Erythroblast (primary cell): ENCODE results near the gene ACSL6.

Experiments used
- DNase-seq, 2 experiments: peaks; one replicate each; lab custom pipeline; 2025; lab: John Stamatoyannopoulos, UW
- GATA1 ChIP-seq: IDR thresholded peaks from 2 replicates; pipeline ENCODE4 v1.6.1; 2011; ENCODE audit warnings: low read depth, mild to moderate bottlenecking, control low read depth, low read length, moderate library complexity
- POLR2A ChIP-seq: IDR thresholded peaks from 2 replicates; pipeline ENCODE4 v1.6.1; 2011; ENCODE audit warnings: mild to moderate bottlenecking, low read length

ACSL6 gene

DNA sequence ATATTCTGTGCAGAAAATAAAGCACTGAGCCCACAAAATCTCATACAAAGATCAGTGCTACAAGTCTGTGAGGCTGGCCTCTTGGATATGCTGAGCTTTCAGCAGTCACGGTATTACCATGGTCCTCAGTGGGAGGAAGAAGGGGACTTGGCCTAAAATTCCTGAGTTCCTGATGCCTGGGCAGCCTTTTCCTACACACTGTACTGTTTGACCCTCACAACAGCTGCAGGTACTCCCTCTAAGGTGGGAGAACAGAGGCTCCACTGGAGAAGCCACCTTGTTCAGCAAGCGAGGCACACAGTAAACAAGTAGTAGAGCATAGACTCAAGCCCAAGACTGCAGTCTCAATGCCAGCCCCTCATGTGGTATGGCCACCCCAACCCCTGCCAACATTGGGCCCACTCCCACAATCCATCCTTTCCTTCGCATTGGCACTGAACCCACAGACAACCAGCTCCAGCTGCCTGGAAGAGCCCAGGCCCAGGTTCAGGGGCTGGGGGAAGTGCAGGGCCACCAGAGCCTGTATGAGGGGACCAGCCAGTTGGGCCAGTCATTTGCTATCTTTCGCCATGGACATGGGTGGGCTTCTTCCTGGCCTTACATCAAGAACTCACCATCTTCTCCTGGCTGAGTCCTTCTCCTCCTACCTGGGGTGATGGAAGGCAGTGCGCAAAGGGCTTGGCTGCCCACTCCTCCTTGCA lies 14.3 kb downstream of the ACSL6 start:
- no peak for TF ChIP-seq GATA1
- no peak for TF ChIP-seq POLR2A
- DNase-seq: peak in 1 of 2 experiments; percentile 34

GRCh38 chr5:131996210-131997025 lies 15.0 kb downstream of the ACSL6 start:
- peak; percentile 85 to 93 for DNase-seq
- TF ChIP-seq GATA1 (no peak), POLR2A (no peak)

DNA sequence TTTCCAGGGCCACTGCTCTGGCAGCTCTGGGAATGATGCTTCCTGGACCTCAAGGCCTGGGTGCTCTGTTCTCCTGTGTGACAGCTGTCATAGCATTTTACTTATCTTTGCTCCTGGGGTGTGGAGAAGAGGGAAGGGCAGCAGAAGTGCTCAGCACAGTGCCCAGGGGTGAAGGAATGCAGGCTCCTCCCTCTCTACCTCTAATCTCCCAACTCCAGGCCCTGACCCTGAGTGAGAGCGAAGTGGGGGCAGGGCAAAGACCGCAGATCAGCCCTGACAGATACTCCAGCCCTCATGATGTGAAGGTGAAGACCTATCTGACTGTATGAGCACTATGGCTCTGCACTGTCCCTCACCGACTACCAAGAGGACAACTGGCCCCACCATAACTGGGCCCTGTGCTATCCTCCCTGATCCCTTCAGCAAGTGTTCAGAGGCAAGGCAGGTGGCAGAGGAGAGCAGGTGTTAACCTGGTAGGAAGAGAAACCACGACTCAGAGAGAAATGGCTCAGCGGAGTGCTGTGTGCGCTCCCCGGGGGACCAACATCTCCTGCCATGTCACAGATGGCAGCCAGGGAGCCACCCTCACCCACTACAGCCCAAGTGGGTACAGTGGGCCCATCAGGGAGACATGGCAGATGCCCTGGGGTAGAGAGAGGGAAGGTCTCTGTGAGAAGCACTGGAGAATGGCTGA lies 16.8 kb downstream of the ACSL6 start:
- TF ChIP-seq POLR2A (no peak), GATA1 (peak; percentile 48)
- DNase-seq: peak; percentile 95 to 98

- DNase-seq: peak in 1 of 2 experiments; percentile 59
- TF ChIP-seq GATA1 (no peak), POLR2A (no peak)
Observed at GRCh38 chr5:131994090-131994489, 17.4 kb downstream of the ACSL6 start.

GRCh38 chr5:131993676-131994075 lies 17.8 kb downstream of the ACSL6 start:
- DNase-seq: peak; percentile 73 to 77
- TF ChIP-seq GATA1: no peak
- TF ChIP-seq POLR2A: no peak

GRCh38 chr5:131992370-131992769 lies 19.1 kb downstream of the ACSL6 start:
- no peak for TF ChIP-seq GATA1
- DNase-seq: no peak

GRCh38 chr5:131991593-131992324 lies 19.7 kb downstream of the ACSL6 start:
- no peak for TF ChIP-seq POLR2A
- TF ChIP-seq GATA1: no peak
- DNase-seq: no peak

DNA sequence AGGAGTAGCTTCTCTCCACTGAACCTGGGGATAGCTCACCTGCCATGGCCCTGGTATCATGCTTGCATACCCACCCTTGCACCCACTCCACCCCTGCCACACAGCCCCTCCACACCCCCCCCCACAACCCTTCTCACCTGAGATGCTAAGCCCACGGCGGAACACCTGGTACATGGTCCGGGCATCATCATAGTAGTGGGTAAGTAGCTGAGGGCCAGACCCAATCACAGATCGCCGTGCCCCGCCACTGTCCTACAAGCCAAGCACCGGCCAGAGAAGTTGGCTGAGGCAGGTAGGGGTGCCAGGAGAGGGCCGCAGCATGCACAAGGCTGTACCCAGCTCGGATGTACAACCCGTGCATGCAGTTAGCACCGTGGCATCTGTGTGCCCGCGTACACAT lies 20.7 kb downstream of the ACSL6 start:
- DNase-seq: no peak
- no peak for TF ChIP-seq GATA1
- no peak for TF ChIP-seq POLR2A

DNA sequence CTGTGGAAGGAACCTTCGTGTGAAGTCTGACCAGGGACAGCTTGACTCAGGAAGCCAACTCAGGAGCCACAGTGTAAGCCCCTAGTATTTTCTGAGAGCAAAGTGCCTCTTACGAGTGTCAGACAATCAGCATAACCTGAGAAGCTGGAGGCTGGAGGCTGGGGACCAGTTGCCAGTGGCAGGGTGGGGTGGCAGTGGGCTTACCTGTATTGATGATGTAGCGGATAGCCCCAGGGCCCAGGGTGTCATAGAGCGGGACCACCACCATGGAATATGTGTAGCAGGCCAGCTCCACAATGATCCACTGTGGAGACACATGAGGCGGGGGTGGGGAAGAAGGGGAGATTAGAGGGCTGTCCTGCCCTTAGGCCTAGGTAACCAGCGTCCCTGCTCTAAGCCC lies 22.9 kb downstream of the ACSL6 start:
- DNase-seq: no peak
- TF ChIP-seq GATA1 (no peak), POLR2A (no peak)

DNA sequence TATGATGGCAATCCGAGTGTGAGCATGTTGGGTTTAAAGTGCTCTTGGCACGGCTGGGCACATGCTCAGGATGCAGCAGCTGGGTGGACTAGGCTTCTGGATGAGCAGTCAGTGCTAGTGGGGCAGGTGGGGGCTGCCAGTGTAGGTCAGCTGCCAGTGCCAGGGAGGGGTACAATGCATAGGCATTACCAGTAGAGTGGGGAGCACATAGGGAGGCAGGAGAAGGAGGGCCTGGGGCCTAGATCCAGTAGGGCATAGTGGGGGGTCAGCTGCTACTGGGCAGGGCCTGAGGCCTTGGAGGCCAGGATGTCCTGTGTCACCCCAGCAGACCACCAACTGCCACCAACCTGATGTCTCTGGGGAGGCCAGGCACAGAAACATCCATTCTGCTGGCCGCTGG lies 24.2 kb downstream of the ACSL6 start:
- no peak for DNase-seq

DNA sequence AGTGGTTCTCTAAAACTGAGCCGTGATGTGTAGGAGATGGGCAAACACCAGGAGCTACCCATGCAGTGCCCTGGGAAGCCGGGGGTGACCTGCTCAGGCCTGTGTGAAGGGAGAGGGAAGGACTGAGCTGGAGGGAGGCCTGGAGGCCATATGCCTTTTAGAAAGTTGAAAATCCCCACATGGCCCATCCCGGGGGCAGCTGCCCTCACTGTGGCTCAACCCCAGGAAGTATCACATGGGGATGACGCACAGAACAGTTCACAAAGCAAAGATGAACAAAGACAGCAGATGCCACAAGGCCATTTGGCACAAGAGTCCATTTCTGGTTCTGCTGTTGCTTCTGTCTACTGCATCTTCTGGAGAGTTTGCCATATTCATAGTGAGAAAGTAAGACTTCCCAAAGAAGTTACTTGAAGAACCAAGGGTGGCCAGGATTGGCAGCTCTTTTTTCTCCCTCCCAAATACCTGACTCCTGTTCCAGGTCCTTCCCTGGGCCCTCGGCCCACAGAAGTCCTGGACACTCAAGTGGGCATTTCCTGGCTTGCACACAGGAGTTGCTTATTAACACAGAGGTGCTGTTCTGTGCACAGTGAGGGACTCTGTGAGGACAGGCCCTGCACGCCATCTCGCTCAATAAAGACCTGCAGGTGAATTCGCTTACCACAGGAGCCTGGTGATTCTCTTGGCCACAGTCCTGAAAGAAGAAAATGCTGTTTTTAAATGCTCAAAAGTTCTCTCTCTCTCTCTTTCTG lies 25.1 kb downstream of the ACSL6 start:
- TF ChIP-seq GATA1 (no peak), POLR2A (no peak)
- DNase-seq: no peak

More for the DNA sequence above, 24.2 kb downstream of the ACSL6 start:
- TF ChIP-seq GATA1 (no peak), POLR2A (no peak)

DNA sequence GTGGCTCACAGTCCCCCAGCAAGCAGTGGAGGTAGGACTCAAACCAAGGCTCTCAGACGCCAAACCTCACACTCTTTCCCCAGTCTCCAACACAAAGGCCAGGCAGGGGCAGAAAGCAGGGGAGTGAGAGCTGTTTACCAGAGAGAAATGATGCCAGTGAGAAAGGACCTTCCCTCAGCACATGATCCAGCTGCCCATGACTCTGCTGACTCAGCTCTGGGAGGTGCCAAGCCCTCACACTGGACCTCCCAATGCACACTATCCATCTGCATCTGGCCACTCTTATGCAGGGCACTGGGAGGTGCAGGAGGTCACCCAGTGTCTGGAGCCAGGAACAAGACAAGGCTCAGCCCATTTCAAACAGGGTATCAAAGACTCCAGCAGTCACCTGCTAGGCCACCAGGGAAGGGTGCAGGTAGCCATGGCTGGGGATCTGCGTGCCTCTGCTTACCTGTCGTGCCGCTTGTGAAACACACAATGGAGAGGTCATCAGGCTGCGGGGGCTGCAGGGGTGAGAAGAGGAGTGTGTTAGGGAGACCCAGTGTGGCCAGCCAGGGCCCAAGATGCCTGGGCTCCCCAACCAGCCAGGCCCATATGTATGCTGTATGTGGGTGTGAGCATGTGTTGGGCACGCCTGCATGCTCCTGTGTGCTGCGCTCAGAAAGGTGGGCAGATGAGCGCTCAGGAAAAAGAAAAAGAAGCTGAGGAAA lies 26.3 kb downstream of the ACSL6 start:
- DNase-seq: no peak
- no peak for TF ChIP-seq GATA1
- TF ChIP-seq POLR2A: no peak

GRCh38 chr5:131983244-131983771 lies 28.1 kb downstream of the ACSL6 start:
- TF ChIP-seq GATA1 (no peak), POLR2A (no peak)
- DNase-seq: no peak
